Stimulated activated CD4-positive, alpha-beta T cell treated with anti-CD3 and anti-CD28 coated beads, TNF-alpha, amount 100 ng/mL, for 4 hours (primary cell): ENCODE results near the gene F2RL3.

Experiments used
- DNase-seq, 3 experiments: peaks; one replicate each; pipeline ENCODE4 v3.0.0-alpha.2; 2020; ENCODE audit warnings: low read depth in 3 of 3

Gene F2RL3

GRCh38 chr19:16895467-16896145, 6.8 kb downstream of the F2RL3 start:
- DNase-seq: no peak

- DNase-seq: no peak
Observed at GRCh38 chr19:16896146-16897028, 7.6 kb downstream of the F2RL3 start.

- peak; percentile 24 to 33 (median 32) for DNase-seq
Observed at GRCh38 chr19:16897029-16897855, 8.4 kb downstream of the F2RL3 start.

GRCh38 chr19:16897856-16898161, 9.0 kb downstream of the F2RL3 start:
- DNase-seq: no peak

GRCh38 chr19:16898361-16899015, 9.7 kb downstream of the F2RL3 start:
- DNase-seq: no peak

- no peak for DNase-seq
Observed at GRCh38 chr19:16899566-16900075, 10.8 kb downstream of the F2RL3 start.

GRCh38 chr19:16901491-16902175, 12.8 kb downstream of the F2RL3 start:
- DNase-seq: no peak

GRCh38 chr19:16902545-16902944, 13.7 kb downstream of the F2RL3 start:
- no peak for DNase-seq

GRCh38 chr19:16903347-16903746, 14.5 kb downstream of the F2RL3 start:
- DNase-seq: no peak

GRCh38 chr19:16904599-16904998, 15.8 kb downstream of the F2RL3 start:
- no peak for DNase-seq

GRCh38 chr19:16908759-16909158, 20.0 kb downstream of the F2RL3 start:
- DNase-seq: no peak

- no peak for DNase-seq
Observed at GRCh38 chr19:16911046-16911445, 22.2 kb downstream of the F2RL3 start.

GRCh38 chr19:16912780-16913179, 24.0 kb downstream of the F2RL3 start:
- no peak for DNase-seq

GRCh38 chr19:16914421-16914820, 25.6 kb downstream of the F2RL3 start:
- no peak for DNase-seq

- DNase-seq: no peak
Observed at GRCh38 chr19:16915135-16915534, 26.3 kb downstream of the F2RL3 start.

GRCh38 chr19:16915734-16916133, 26.9 kb downstream of the F2RL3 start:
- DNase-seq: no peak

GRCh38 chr19:16917401-16917800, 28.6 kb downstream of the F2RL3 start:
- no peak for DNase-seq

- DNase-seq: no peak
Observed at GRCh38 chr19:16919496-16919895, 30.7 kb downstream of the F2RL3 start.

- DNase-seq: no peak
Observed at GRCh38 chr19:16920816-16921529, 32.2 kb downstream of the F2RL3 start.
